IPS-18a (cell line): ENCODE results near the gene MAB21L4.

Experiments
- H3K27ac ChIP-seq: one replicate; pipeline ENCODE4 v1.5.1; 2013; ENCODE audit warnings: low read length
- H3K27me3 ChIP-seq: one replicate; pipeline ENCODE4 v1.6.1; 2013; ENCODE audit warnings: mild to moderate bottlenecking, low read length; ENCODE audit not compliant: control insufficient read depth, insufficient read depth
- H3K36me3 ChIP-seq: one replicate; pipeline ENCODE4 v1.6.1; 2013; ENCODE audit warnings: low read depth, low read length; ENCODE audit not compliant: control insufficient read depth
- H3K4me1 ChIP-seq: one replicate; pipeline ENCODE4 v1.6.1; 2013; ENCODE audit warnings: low read depth, low read length; ENCODE audit not compliant: control insufficient read depth
- H3K4me3 ChIP-seq: one replicate; pipeline ENCODE4 v1.5.1; 2013; ENCODE audit warnings: low read length
- H3K9ac ChIP-seq: one replicate; pipeline ENCODE4 v1.6.1; 2013; ENCODE audit warnings: mild to moderate bottlenecking, low read length, moderate library complexity
- H3K9me3 ChIP-seq: one replicate; pipeline ENCODE4 v1.6.1; 2013; ENCODE audit warnings: low read depth, low read length; ENCODE audit not compliant: control insufficient read depth

Gene MAB21L4

DNA sequence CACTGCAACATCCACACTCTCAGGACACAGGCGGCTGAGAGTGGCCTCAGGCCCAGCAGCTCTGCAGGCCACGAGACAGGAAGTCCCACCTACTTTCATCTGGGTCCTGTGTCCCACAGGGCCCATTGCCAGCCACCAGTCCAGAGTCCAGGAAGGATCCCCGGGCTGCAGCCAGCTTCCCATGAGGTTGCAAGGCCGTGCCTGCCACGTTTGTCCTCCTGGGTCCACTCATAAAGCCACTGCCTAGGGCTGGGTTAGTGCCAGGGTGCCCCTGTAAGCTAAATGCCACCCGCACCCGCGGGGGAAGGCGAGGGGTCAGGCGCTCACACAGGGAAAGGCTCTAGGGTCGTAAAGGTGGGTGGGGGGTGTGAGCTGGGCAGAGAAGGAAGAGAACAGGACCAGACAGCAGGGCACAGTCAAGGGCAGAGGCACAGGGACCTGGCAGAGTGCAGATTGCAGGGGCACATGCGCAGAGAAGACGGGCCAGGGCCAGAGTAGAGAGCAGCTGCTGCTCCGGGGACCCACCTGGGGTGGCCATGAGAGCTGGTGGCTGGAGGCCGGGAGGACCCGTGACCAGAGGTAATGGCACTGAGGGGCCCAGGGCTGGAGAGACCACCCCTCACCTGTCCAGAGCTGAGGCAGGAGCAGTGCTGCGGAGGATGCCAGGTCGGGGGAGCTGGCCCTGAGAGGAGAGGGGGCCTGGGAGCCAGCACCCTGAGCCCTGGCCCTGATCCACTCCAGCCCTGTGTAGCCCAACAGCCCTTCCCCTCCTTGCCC is 19.3 kb downstream of the MAB21L4 start:
- Histone ChIP-seq H3K27ac (no peak overlapping the region), H3K4me3 (no peak overlapping the region), H3K4me1 (no peaks in the 10 kb centered on the region), H3K9me3 (no peaks in the 10 kb centered on the region), H3K9ac (no peak overlapping the region), H3K36me3 (no peaks in the 10 kb centered on the region), H3K27me3 (no peaks in the 10 kb centered on the region)

DNA sequence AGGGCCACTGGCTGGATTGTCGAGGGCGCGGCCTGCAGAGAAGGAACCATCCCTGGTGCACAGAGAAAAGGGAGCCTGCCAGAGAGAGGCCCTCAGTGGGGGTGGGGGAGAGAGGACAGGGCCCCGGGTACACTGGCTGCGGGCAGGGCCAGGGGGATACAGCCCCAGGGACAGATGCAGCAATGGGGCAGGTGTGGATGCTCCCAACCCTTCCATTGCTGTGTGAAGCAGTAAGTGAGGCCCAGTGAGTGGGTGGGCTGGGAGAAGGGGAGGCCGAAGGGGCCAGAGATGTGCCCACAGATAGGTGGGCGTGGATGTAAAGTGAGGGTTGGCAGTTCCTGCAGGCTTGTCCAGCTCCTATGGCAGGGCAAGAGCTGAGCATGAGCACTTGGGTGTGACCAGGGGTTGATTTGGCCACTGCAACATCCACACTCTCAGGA is 19.9 kb downstream of the MAB21L4 start:
- Histone ChIP-seq H3K27ac (no peak overlapping the region), H3K4me3 (no peak overlapping the region), H3K9me3 (no peaks in the 10 kb centered on the region), H3K9ac (no peak overlapping the region), H3K4me1 (no peaks in the 10 kb centered on the region), H3K27me3 (no peaks in the 10 kb centered on the region), H3K36me3 (no peaks in the 10 kb centered on the region)

GRCh38 chr2:240875228-240876034 is 20.5 kb downstream of the MAB21L4 start:
- H3K27me3 ChIP-seq: no peaks in the 10 kb centered on the region
- no peaks in the 10 kb centered on the region for H3K9me3 ChIP-seq
- H3K4me3 ChIP-seq: no peak overlapping the region
- H3K4me1 ChIP-seq: no peaks in the 10 kb centered on the region
- no peak overlapping the region for H3K27ac ChIP-seq
- H3K36me3 ChIP-seq: no peaks in the 10 kb centered on the region
- no peak overlapping the region for H3K9ac ChIP-seq

DNA sequence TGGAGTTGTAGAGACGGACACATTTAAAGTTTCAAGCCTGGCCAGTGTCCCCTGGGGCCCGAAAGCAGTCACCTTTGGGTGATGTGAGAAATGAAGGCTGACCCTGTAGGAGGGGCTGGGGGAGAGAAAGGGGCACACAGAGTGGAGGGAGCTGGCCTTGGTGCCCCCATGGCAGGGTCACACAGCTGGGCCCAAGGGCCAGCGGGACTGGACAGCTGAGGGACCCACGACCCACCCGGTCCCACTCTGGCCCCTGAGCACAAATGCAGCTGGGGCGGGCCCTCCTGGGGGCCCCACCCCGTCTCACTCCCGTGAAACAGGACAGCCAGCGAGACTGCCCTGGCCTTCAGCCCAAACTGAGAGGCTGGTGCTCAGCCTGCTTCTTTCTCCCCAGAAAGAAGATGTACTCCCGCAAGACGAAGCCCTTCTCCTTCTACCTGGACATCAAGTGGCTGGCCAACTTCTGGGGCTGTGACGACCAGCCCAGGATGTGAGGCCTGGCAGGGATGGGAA is 21.2 kb downstream of the MAB21L4 start:
- H3K9me3 ChIP-seq: no peaks in the 10 kb centered on the region
- H3K27me3 ChIP-seq: no peaks in the 10 kb centered on the region
- H3K27ac ChIP-seq: no peak overlapping the region
- H3K9ac ChIP-seq: no peak overlapping the region
- no peaks in the 10 kb centered on the region for H3K4me1 ChIP-seq
- H3K4me3 ChIP-seq: no peak overlapping the region
- H3K36me3 ChIP-seq: no peaks in the 10 kb centered on the region

GRCh38 chr2:240873805-240874714 is 21.9 kb downstream of the MAB21L4 start:
- no peaks in the 10 kb centered on the region for H3K4me1 ChIP-seq
- H3K27me3 ChIP-seq: no peaks in the 10 kb centered on the region
- no peaks in the 10 kb centered on the region for H3K9me3 ChIP-seq
- H3K36me3 ChIP-seq: no peaks in the 10 kb centered on the region
- H3K4me3 ChIP-seq: no peak overlapping the region
- no peak overlapping the region for H3K9ac ChIP-seq
- H3K27ac ChIP-seq: no peak overlapping the region

DNA sequence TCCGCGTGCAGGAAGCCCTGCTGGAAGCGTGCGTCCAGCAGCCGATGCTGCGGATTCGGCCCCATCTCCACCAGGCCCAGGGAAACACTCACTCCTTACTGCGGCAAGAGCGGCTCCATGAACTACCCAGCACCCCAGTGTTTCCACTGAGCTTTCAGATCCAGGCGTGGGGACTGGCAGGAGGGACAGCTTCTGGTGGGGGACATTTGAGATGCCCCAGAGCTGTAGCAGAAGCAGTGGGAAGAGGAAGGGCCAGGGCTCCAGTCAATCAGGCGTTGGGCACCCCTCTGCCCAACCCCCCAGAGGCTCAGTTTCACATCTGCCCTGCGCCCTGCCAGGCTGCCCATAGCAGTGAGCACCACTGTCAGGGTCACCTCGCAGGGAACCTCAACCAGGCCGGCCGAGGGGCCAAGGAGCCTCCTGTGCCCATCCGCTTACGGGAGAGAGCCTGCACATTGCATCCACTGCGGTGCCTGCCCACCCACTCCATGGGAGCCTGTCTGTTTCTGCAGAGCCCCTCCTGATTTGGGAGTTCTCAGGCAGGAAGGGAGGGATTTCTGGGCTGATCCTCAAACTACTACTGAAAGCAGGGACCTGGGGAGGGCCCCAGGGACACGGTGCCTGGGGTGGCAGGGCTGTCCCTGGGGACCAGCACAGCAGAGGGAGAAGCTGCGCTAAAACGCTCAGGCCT is 22.7 kb downstream of the MAB21L4 start:
- H3K27me3 ChIP-seq: no peaks in the 10 kb centered on the region
- no peak overlapping the region for H3K9ac ChIP-seq
- H3K9me3 ChIP-seq: no peaks in the 10 kb centered on the region
- H3K36me3 ChIP-seq: no peaks in the 10 kb centered on the region
- H3K27ac ChIP-seq: no peak overlapping the region
- no peaks in the 10 kb centered on the region for H3K4me1 ChIP-seq
- H3K4me3 ChIP-seq: no peak overlapping the region

GRCh38 chr2:240872317-240873097 is 23.4 kb downstream of the MAB21L4 start:
- Histone ChIP-seq H3K27me3 (no peaks in the 10 kb centered on the region), H3K4me1 (no peaks in the 10 kb centered on the region), H3K36me3 (no peaks in the 10 kb centered on the region), H3K4me3 (no peak overlapping the region), H3K27ac (no peak overlapping the region), H3K9ac (no peak overlapping the region), H3K9me3 (no peaks in the 10 kb centered on the region)

GRCh38 chr2:240871071-240871958 is 24.6 kb downstream of the MAB21L4 start:
- Histone ChIP-seq H3K9ac (no peak overlapping the region), H3K27ac (no peak overlapping the region), H3K36me3 (no peaks in the 10 kb centered on the region), H3K27me3 (no peaks in the 10 kb centered on the region), H3K4me3 (no peak overlapping the region), H3K4me1 (no peaks in the 10 kb centered on the region), H3K9me3 (no peaks in the 10 kb centered on the region)

DNA sequence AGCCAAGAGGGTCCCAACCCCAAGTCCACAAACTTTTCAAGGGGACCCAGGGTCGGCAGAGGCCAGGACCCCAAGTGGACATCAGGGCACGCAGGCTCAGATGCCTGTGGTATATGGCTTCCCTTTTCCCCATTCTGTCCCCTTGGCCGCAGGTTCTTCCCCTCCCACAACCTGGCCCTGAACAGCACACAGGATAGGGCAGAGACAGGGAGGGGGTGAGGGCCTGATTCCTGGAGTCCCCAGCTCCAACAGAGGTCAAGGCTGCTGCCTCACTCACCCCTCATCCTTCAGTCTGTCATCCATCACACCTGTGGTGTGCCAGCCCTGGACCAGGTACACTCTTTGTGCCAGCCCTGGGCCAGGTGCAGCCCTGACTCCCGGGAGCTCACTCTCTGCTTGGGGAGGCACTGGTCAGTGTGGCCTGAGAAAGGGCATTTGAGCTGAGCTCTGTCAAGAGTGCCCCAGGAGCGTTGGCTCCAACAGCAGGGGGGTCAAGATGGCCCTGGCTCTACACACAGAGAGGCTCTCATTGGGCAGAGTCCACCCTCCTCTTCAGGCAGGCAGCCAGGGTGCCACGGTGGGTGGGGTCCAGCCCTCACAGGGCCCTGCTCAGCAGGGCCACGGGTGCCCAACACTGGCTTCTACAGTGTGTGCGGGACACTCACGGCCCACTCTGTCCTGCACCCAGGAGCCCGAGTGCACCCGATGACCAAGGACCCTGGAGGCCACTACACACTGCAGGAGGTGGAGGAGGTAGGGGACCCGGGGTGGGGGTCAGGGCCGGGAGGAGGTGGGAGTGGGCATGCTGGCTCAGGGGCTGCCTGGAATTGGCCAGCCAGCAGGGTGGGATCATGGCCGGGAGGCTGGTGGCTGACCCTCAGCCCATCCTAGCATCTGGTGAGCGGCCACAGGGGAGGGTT is 25.7 kb downstream of the MAB21L4 start:
- H3K27me3 ChIP-seq: no peaks in the 10 kb centered on the region
- H3K27ac ChIP-seq: no peak overlapping the region
- no peaks in the 10 kb centered on the region for H3K36me3 ChIP-seq
- no peak overlapping the region for H3K4me3 ChIP-seq
- no peaks in the 10 kb centered on the region for H3K9me3 ChIP-seq
- no peak overlapping the region for H3K9ac ChIP-seq
- H3K4me1 ChIP-seq: no peaks in the 10 kb centered on the region
